ENCODE data around the gene LRRC39. TPM values are rescaled to one million over a fixed set of nuclear protein-coding genes. Genes with fewer than 3 reads are reported as not detected.

The LRRC39 gene
- total and polyA plus RNA-seq, 3 experiments from 2014 or later: 0.53 TPM; not detected in 1

Other genes starting within 250 kb of the LRRC39 start
- 10 to 100 TPM; 16.6 to 17.0 TPM for gene SLC35A3, start 208.3 kb downstream of the LRRC39 start, total RNA-seq
- gene SLC35A3, start 208.3 kb downstream of the LRRC39 start, polyA plus RNA-seq: 14.1 TPM
- gene SASS6, start 45.3 kb downstream of the LRRC39 start, total RNA-seq: 10 to 100 TPM; 12.6 to 13.1 TPM
- 2.0 TPM for gene SASS6, start 45.3 kb downstream of the LRRC39 start, polyA plus RNA-seq
- 10 to 100 TPM; 24.9 to 27.2 TPM for gene TRMT13, start 45.1 kb downstream of the LRRC39 start, total RNA-seq
- 9.2 TPM for gene TRMT13, start 45.1 kb downstream of the LRRC39 start, polyA plus RNA-seq
- 10 to 100 TPM; 13.6 to 13.9 TPM for gene DBT, start 71.6 kb upstream of the LRRC39 start, total RNA-seq
- gene DBT, start 71.6 kb upstream of the LRRC39 start, polyA plus RNA-seq: 6.0 TPM
- 10 to 100 TPM; 64.5 to 68.3 TPM for gene RTCA, start 88.0 kb upstream of the LRRC39 start, total RNA-seq
- gene RTCA, start 88.0 kb upstream of the LRRC39 start, polyA plus RNA-seq: 25.2 TPM
- gene CDC14A, start 174.2 kb upstream of the LRRC39 start, total RNA-seq: 10 to 100 TPM; 25.4 to 27.9 TPM
- 36.4 TPM for gene CDC14A, start 174.2 kb upstream of the LRRC39 start, polyA plus RNA-seq

All from CD8-positive, alpha-beta memory T cell (primary cell).